Retina (tissue), 1 donor: Measurements from ENCODE around the gene SLC45A3.

Source experiments
- DNase-seq: peaks from one replicate; pipeline ENCODE4 v3.0.0-alpha.2; 2016

Gene SLC45A3

GRCh38 chr1:205632669-205633169 is 47.6 kb downstream of the SLC45A3 start:
- no peak for DNase-seq

- DNase-seq, result peak; percentile 98
Observed at GRCh38 chr1:205631768-205632668, 48.3 kb downstream of the SLC45A3 start, which contains the start of gene ELK4. Gene ELK4, minus strand, starts transcription at chr1:205632011. Its CDS starts 8,129 bp downstream, at chr1:205623882.

- DNase-seq, result peak; percentile 81
Observed at GRCh38 chr1:205631010-205631767, 49.1 kb downstream of the SLC45A3 start.

GRCh38 chr1:205630651-205631009 is 49.7 kb downstream of the SLC45A3 start:
- no peak for DNase-seq

- no peak for DNase-seq
Observed at GRCh38 chr1:205630241-205630640, 50.1 kb downstream of the SLC45A3 start.

GRCh38 chr1:205629751-205630150 is 50.6 kb downstream of the SLC45A3 start:
- DNase-seq, result no peak

- no peak for DNase-seq
Observed at GRCh38 chr1:205627956-205628355, 52.4 kb downstream of the SLC45A3 start.

- no peak for DNase-seq
Observed at GRCh38 chr1:205626216-205626615, 54.1 kb downstream of the SLC45A3 start.

- DNase-seq, result no peak
Observed at GRCh38 chr1:205623646-205624045, 56.7 kb downstream of the SLC45A3 start.

- DNase-seq, result no peak
Observed at GRCh38 chr1:205620269-205620668, 60.0 kb downstream of the SLC45A3 start.

GRCh38 chr1:205619376-205619775 is 60.9 kb downstream of the SLC45A3 start:
- DNase-seq, result no peak

GRCh38 chr1:205616563-205617293 is 63.6 kb downstream of the SLC45A3 start:
- no peak for DNase-seq

- no peak for DNase-seq
Observed at GRCh38 chr1:205615789-205616188, 64.5 kb downstream of the SLC45A3 start.

GRCh38 chr1:205613854-205614412 is 66.4 kb downstream of the SLC45A3 start:
- DNase-seq, result no peak

GRCh38 chr1:205612556-205612955 is 67.8 kb downstream of the SLC45A3 start:
- DNase-seq, result no peak

- no peak for DNase-seq
Observed at GRCh38 chr1:205612104-205612503, 68.2 kb downstream of the SLC45A3 start.

- no peak for DNase-seq
Observed at GRCh38 chr1:205610901-205611466, 69.3 kb downstream of the SLC45A3 start.

- DNase-seq, result no peak
Observed at GRCh38 chr1:205610036-205610435, 70.3 kb downstream of the SLC45A3 start.
